C4-2B (cell line): ENCODE results near the gene BLOC1S1.

Source experiments
- ZFX ChIP-seq: fragments of 450-650 bp; IDR thresholded peaks from 2 replicates; pipeline ENCODE4 v1.6.1; 2017
- TF ChIP-seq, protein P1 (sequence below): fragments of 450-650 bp; conservative IDR thresholded peaks from 2 replicates; pipeline ENCODE4 v1.5.1; 2017; ENCODE audit warnings: mild to moderate bottlenecking

GRCh38 chr12:55767156-55767555 lies 51.3 kb downstream of the BLOC1S1 start:
- TF ChIP-seq, protein P1, sequence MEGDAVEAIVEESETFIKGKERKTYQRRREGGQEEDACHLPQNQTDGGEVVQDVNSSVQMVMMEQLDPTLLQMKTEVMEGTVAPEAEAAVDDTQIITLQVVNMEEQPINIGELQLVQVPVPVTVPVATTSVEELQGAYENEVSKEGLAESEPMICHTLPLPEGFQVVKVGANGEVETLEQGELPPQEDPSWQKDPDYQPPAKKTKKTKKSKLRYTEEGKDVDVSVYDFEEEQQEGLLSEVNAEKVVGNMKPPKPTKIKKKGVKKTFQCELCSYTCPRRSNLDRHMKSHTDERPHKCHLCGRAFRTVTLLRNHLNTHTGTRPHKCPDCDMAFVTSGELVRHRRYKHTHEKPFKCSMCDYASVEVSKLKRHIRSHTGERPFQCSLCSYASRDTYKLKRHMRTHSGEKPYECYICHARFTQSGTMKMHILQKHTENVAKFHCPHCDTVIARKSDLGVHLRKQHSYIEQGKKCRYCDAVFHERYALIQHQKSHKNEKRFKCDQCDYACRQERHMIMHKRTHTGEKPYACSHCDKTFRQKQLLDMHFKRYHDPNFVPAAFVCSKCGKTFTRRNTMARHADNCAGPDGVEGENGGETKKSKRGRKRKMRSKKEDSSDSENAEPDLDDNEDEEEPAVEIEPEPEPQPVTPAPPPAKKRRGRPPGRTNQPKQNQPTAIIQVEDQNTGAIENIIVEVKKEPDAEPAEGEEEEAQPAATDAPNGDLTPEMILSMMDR = no peak
- TF ChIP-seq ZFX = no peak
